Measurements from ENCODE around the gene C1orf21. TPM values are rescaled to one million over a fixed set of nuclear protein-coding genes. Genes with fewer than 3 reads are reported as not detected.

C1orf21 gene
- total RNA-seq, 1 donor from 2014 or later, result 33.1 TPM

DNA sequence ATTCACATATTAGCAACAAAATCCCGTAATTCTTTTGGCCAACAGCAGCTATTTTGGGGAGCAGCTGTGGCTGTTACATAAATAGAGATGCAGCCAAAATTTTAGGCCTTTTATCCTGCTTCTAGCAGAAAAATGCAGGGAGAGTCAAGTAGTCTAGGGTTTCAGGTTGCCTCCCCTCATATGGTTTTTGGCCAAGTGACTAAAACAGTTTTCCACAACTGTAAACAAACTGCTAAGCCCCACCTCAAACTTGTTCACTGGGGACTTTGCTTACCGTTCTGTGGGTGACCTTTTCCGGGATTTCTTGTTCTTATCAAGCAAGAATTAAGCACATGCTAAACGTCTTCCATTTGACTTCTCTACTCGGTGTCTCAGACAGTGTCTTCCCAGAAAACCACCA, 234.4 kb downstream of the C1orf21 start:
- DNase-seq (ENCODE audit: low spot score in 2 of 2, unreplicated experiment in 2 of 2), result no peak
- H3K9me3 Mint-ChIP-seq, result no peaks in the 10 kb centered on the region
- H3K27me3 Mint-ChIP-seq (ENCODE audit: low read depth), result no peaks in the 10 kb centered on the region
- H3K4me3 Mint-ChIP-seq, result no peak overlapping the region
- peaks cover 54% of the 10 kb centered on the region for H3K4me1 Mint-ChIP-seq
- TF ChIP-seq, protein P1, sequence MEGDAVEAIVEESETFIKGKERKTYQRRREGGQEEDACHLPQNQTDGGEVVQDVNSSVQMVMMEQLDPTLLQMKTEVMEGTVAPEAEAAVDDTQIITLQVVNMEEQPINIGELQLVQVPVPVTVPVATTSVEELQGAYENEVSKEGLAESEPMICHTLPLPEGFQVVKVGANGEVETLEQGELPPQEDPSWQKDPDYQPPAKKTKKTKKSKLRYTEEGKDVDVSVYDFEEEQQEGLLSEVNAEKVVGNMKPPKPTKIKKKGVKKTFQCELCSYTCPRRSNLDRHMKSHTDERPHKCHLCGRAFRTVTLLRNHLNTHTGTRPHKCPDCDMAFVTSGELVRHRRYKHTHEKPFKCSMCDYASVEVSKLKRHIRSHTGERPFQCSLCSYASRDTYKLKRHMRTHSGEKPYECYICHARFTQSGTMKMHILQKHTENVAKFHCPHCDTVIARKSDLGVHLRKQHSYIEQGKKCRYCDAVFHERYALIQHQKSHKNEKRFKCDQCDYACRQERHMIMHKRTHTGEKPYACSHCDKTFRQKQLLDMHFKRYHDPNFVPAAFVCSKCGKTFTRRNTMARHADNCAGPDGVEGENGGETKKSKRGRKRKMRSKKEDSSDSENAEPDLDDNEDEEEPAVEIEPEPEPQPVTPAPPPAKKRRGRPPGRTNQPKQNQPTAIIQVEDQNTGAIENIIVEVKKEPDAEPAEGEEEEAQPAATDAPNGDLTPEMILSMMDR (IDR thresholded peaks at IDR 0.05; ENCODE audit: unreplicated experiment), result no peak
- H3K27ac Mint-ChIP-seq, result peak overlapping the region; percentile 32
- H3K36me3 Mint-ChIP-seq, result peaks cover 3% of the 10 kb centered on the region

DNA sequence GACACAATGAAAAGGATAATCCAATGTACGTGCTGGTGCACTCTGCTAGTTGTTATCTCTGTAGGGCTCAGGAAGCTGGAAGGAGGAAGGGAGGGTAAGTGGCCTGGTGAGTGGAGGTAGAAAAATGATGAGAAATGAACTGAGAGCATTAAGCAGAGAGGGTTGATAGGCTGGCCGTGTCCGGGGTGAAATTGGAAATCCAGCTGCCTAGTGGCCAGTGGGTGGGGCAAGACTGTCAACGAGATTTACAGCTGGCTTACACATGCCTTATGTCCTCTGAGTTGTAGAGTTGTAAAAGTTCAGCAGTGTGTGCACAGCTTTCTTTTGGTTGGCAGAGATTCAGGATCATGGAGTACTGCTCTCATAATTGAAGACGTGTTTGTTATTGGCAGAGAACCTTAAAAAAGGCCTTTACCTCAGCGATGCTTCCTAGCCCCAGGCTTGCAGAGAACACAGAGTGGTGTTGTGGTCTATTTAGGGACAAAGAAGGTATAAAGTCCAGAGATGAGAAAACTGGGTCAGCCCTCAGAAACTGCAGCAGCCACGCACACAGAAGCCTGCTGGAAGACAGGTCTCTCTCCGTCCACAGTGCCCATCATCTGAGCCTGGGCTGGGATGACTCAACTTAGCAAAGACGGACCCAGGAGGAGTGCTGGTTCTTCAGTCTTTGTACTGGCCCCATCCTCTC, 235.5 kb downstream of the C1orf21 start:
- no peaks in the 10 kb centered on the region for H3K9me3 Mint-ChIP-seq
- H3K27me3 Mint-ChIP-seq (ENCODE audit: low read depth), result no peaks in the 10 kb centered on the region
- H3K4me1 Mint-ChIP-seq, result peaks cover 54% of the 10 kb centered on the region
- TF ChIP-seq, protein P1 (IDR thresholded peaks at IDR 0.05; ENCODE audit: unreplicated experiment), result no peak
- peaks cover 3% of the 10 kb centered on the region for H3K36me3 Mint-ChIP-seq
- peak overlapping the region; percentile 60 for H3K27ac Mint-ChIP-seq
- peak; percentile 40 to 61 for DNase-seq (ENCODE audit: low spot score in 2 of 2, unreplicated experiment in 2 of 2)
- H3K4me3 Mint-ChIP-seq, result peak overlapping the region; percentile 4

- H3K36me3 Mint-ChIP-seq, result peaks cover 3% of the 10 kb centered on the region
- TF ChIP-seq, protein P1 (IDR thresholded peaks at IDR 0.05; ENCODE audit: unreplicated experiment), result no peak
- no peak for DNase-seq (ENCODE audit: low spot score in 2 of 2, unreplicated experiment in 2 of 2)
- H3K4me3 Mint-ChIP-seq, result no peak overlapping the region
- H3K9me3 Mint-ChIP-seq, result no peaks in the 10 kb centered on the region
- no peak overlapping the region for H3K27ac Mint-ChIP-seq
- H3K4me1 Mint-ChIP-seq, result peaks cover 51% of the 10 kb centered on the region
- no peaks in the 10 kb centered on the region for H3K27me3 Mint-ChIP-seq (ENCODE audit: low read depth)
These were observed 236.6 kb downstream of the C1orf21 start for GRCh38 chr1:184623404-184623803.

GRCh38 chr1:184624051-184624450, 237.2 kb downstream of the C1orf21 start:
- Mint-ChIP-seq H3K36me3 (peaks cover 3% of the 10 kb centered on the region), H3K27me3 (ENCODE audit: low read depth) (no peaks in the 10 kb centered on the region), H3K4me1 (peaks cover 45% of the 10 kb centered on the region), H3K9me3 (no peaks in the 10 kb centered on the region), H3K27ac (no peak overlapping the region), H3K4me3 (no peak overlapping the region)
- TF ChIP-seq, protein P1 (IDR thresholded peaks at IDR 0.05; ENCODE audit: unreplicated experiment), result no peak
- no peak for DNase-seq (ENCODE audit: low spot score in 2 of 2, unreplicated experiment in 2 of 2)

GRCh38 chr1:184624626-184625025, 237.8 kb downstream of the C1orf21 start:
- DNase-seq (ENCODE audit: low spot score in 2 of 2, unreplicated experiment in 2 of 2), result no peak
- Mint-ChIP-seq H3K4me3 (no peak overlapping the region), H3K9me3 (no peaks in the 10 kb centered on the region), H3K27ac (no peak overlapping the region), H3K4me1 (peaks cover 46% of the 10 kb centered on the region), H3K27me3 (ENCODE audit: low read depth) (no peaks in the 10 kb centered on the region), H3K36me3 (no peaks in the 10 kb centered on the region)
- TF ChIP-seq, protein P1 (IDR thresholded peaks at IDR 0.05; ENCODE audit: unreplicated experiment), result no peak

Data from mesothelial cell of epicardium (in vitro differentiated cells).